Common myeloid progenitor, CD34-positive (primary cell): ENCODE results near the gene RPS27.

Source experiments
- CTCF ChIA-PET: fragments of 350-600 bp; sonication (Branson Sonifier 250); formaldehyde crosslinking; loops from one replicate; lab custom pipeline; 2021; ENCODE audit warnings: antibody characterized with exemption; lab: Charles Lee
- POLR2A ChIA-PET: fragments of 350-600 bp; sonication (Branson Sonifier 250); formaldehyde crosslinking; loops from one replicate; lab custom pipeline; 2021; ENCODE audit warnings: antibody characterized with exemption; lab: Charles Lee
- DNase-seq, 3 donors: peaks; one replicate each; pipeline versions ENCODE4 v3.0.0 to v3.0.0-alpha.2; 2013
- H3K27ac ChIP-seq, 2 experiments: 1 replicate in 1 of 2; 2 replicates in 1 of 2; pipeline ENCODE4 v1.7.0; 2013; ENCODE audit warnings: inconsistent platforms in 2 of 2, low read length in 2 of 2, mild to moderate bottlenecking in 2 of 2, low read depth in 1 of 2, moderate library complexity in 1 of 2; ENCODE audit not compliant: severe bottlenecking in 2 of 2, insufficient read depth in 1 of 2, poor library complexity in 1 of 2
- H3K27me3 ChIP-seq, 5 experiments: replicated peaks in 2 of 5; 1 replicate in 3 of 5; 2 replicates in 2 of 5; pipeline versions ENCODE4 v1.6.1 to v1.7.0; 2013; ENCODE audit warnings: low read length in 4 of 5, mild to moderate bottlenecking in 2 of 5, moderate library complexity in 2 of 5, inconsistent platforms in 1 of 5; ENCODE audit not compliant: insufficient read depth in 5 of 5, control insufficient read depth in 4 of 5
- H3K36me3 ChIP-seq, 4 experiments: 1 replicate in 2 of 4; 2 replicates in 2 of 4; pipeline versions ENCODE4 v1.6.1 to v1.7.0; 2013; ENCODE audit warnings: low read length in 3 of 4, control low read depth in 1 of 4, mild to moderate bottlenecking in 1 of 4; ENCODE audit not compliant: control insufficient read depth in 4 of 4, insufficient read depth in 4 of 4
- H3K4me1 ChIP-seq, 4 experiments: 1 replicate in 3 of 4; 2 replicates in 1 of 4; pipeline versions ENCODE4 v1.6.1 to v1.7.1; 2013; ENCODE audit warnings: low read length in 3 of 4, mild to moderate bottlenecking in 3 of 4, control low read depth in 1 of 4, inconsistent platforms in 1 of 4, moderate library complexity in 1 of 4; ENCODE audit not compliant: control insufficient read depth in 4 of 4, insufficient read depth in 4 of 4; ENCODE audit errors: control extremely low read depth in 1 of 4
- H3K4me3 ChIP-seq, 7 experiments: 1 replicate in 4 of 7; 2 replicates in 3 of 7; pipeline versions ENCODE4 v1.5.1 to v1.7.0; 2013; ENCODE audit warnings: mild to moderate bottlenecking in 7 of 7, low read length in 6 of 7, moderate library complexity in 6 of 7, inconsistent platforms in 2 of 7, low read depth in 2 of 7, control low read depth in 1 of 7; ENCODE audit not compliant: insufficient read depth in 4 of 7, control insufficient read depth in 1 of 7; ENCODE audit errors: extremely low read depth in 1 of 7
- H3K9me3 ChIP-seq, 5 experiments: 1 replicate in 4 of 5; 2 replicates in 1 of 5; pipeline versions ENCODE4 v1.6.1 to v1.7.1; 2013; ENCODE audit warnings: low read length in 4 of 5, mild to moderate bottlenecking in 2 of 5, inconsistent platforms in 1 of 5, low read depth in 1 of 5, moderate library complexity in 1 of 5; ENCODE audit not compliant: control insufficient read depth in 4 of 5, insufficient read depth in 2 of 5; ENCODE audit errors: control extremely low read depth in 1 of 5
- WGBS: methylation state at CpG from one replicate; pipeline ENCODE4 v1.1.5; 2013; ENCODE audit not compliant: insufficient coverage; 5-methylcytosine and 5-hydroxymethylcytosine counted together

Gene RPS27

GRCh38 chr1:153954826-153955225 is 35.7 kb upstream of the RPS27 start:
- POLR2A ChIA-PET, result no interaction called here
- no peak overlapping the region for H3K27ac ChIP-seq
- DNase-seq, result no peak
- no peaks in the 10 kb centered on the region for H3K9me3 ChIP-seq
- peaks cover 12 to 39% (median 30%) of the 10 kb centered on the region in 4 experiments for H3K4me1 ChIP-seq
- H3K27me3 ChIP-seq, result no peaks in the 10 kb centered on the region
- H3K36me3 ChIP-seq, result peaks cover 14 to 56% (median 43%) of the 10 kb centered on the region in 4 experiments
- CTCF ChIA-PET, result interaction anchor here (1.4 to 6.2 kb wide), 2 partner anchors 9 to 30 kb away, joined by 3 to 52 read pairs; partner anchors contain the start of gene DENND4B
- WGBS, result 95% methylated on average over 8 of the region's 10 CpGs
- no peak overlapping the region for H3K4me3 ChIP-seq

- no peaks in the 10 kb centered on the region for H3K27me3 ChIP-seq
- WGBS, result no CpG with 5 or more reads among the region's 6 CpGs
- peak overlapping the region; percentile 86 to 97 (median 94) for H3K4me3 ChIP-seq
- CTCF ChIA-PET, result interaction anchor here (1.0 to 6.2 kb wide), 5 partner anchors 10 to 41 kb away, joined by 3 to 52 read pairs (median 9); partner anchors contain the start of genes CREB3L4 and DENND4B
- peaks cover 20 to 54% (median 40%) of the 10 kb centered on the region in 4 experiments for H3K4me1 ChIP-seq
- H3K36me3 ChIP-seq, result peaks cover 4 to 53% (median 38%) of the 10 kb centered on the region in 4 experiments
- peak overlapping the region; percentile 83 to 90 for H3K27ac ChIP-seq
- POLR2A ChIA-PET, result interaction anchor here (0.6 to 1.9 kb wide), 8 partner anchors 10 to 157 kb away, joined by 3 to 7 read pairs (median 4); partner anchors contain the start of genes CREB3L4 and RPS27
- no peak for DNase-seq
- H3K9me3 ChIP-seq, result no peaks in the 10 kb centered on the region
These were observed 33.4 kb upstream of the RPS27 start for GRCh38 chr1:153956997-153957715.

GRCh38 chr1:153957744-153958110 is 32.8 kb upstream of the RPS27 start:
- Histone ChIP-seq H3K4me1 (peaks cover 20 to 59% (median 46%) of the 10 kb centered on the region in 4 experiments), H3K36me3 (peaks cover 0 to 49% (median 33%) of the 10 kb centered on the region in 4 experiments), H3K4me3 (peak overlapping the region; percentile 86 to 97 (median 94)), H3K27me3 (no peaks in the 10 kb centered on the region), H3K9me3 (no peaks in the 10 kb centered on the region), H3K27ac (peak overlapping the region; percentile 83 to 90)
- DNase-seq, result peak in 2 of 3 donors; percentile 57 to 61
- 0% methylated on average over 9 of the region's 13 CpGs for whole genome bisulfite sequencing
- CTCF ChIA-PET, result interaction anchor here (1.6 to 6.2 kb wide), 3 partner anchors 9 to 41 kb away, joined by 4 to 52 read pairs (median 18); partner anchors contain the start of genes CREB3L4 and DENND4B
- POLR2A ChIA-PET, result interaction anchor here (0.6 to 1.9 kb wide), 4 partner anchors 9 to 13 kb away, joined by 3 to 7 read pairs (median 4); partner anchors contain the start of gene CREB3L4

- under 1% methylated on average over 73 of the region's 75 CpGs for WGBS
- Histone ChIP-seq H3K27me3 (no peaks in the 10 kb centered on the region), H3K4me3 (peak within 1 kb of the TSS; percentile 86 to 97 (median 94)), H3K9me3 (no peaks in the 10 kb centered on the region), H3K36me3 (peaks cover 0 to 45% (median 31%) of the 10 kb centered on the region in 4 experiments), H3K4me1 (peaks cover 20 to 63% (median 51%) of the 10 kb centered on the region in 4 experiments), H3K27ac (peak within 1 kb of the TSS; percentile 83 to 90)
- ChIA-PET CTCF (interaction anchor here (1.1 to 6.2 kb wide), 4 partner anchors 9 to 42 kb away, joined by 4 to 52 read pairs (median 5); partner anchors contain the start of genes CREB3L4, DENND4B and JTB), POLR2A (interaction anchor here (0.5 to 1.9 kb wide), 5 partner anchors 9 to 51 kb away, joined by 3 to 7 read pairs (median 4); partner anchors contain the start of genes CREB3L4 and RPS27)
- peak; percentile 97 to 99 (median 98) for DNase-seq
These were observed 32.2 kb upstream of the RPS27 start, which contains the start of gene CRTC2 for GRCh38 chr1:153958111-153958960. Gene CRTC2, minus strand, starts transcription at chr1:153958612. Its CDS starts 115 bp downstream, at chr1:153958497.

- no peaks in the 10 kb centered on the region for H3K27me3 ChIP-seq
- peaks cover 20 to 67% (median 54%) of the 10 kb centered on the region in 4 experiments for H3K4me1 ChIP-seq
- 80% methylated on average over 1 of the region's 4 CpGs for WGBS
- H3K4me3 ChIP-seq, result peak overlapping the region in 4 of 7 experiments; percentile 87 to 97 (median 96)
- H3K27ac ChIP-seq, result peak overlapping the region; percentile 83 to 90
- CTCF ChIA-PET, result interaction anchor here (1.1 to 6.2 kb wide), 3 partner anchors 8 to 19 kb away, joined by 4 to 52 read pairs (median 6); partner anchors contain the start of genes CREB3L4, DENND4B and JTB
- DNase-seq, result no peak
- POLR2A ChIA-PET, result interaction anchor here (0.7 to 1.9 kb wide), 3 partner anchors 8 to 32 kb away, joined by 3 to 7 read pairs (median 4); partner anchors contain the start of genes CREB3L4 and RPS27
- H3K9me3 ChIP-seq, result no peaks in the 10 kb centered on the region
- peaks cover 0 to 39% (median 28%) of the 10 kb centered on the region in 4 experiments for H3K36me3 ChIP-seq
These were observed 31.7 kb upstream of the RPS27 start for GRCh38 chr1:153958961-153959260.

GRCh38 chr1:153959454-153959853 is 31.1 kb upstream of the RPS27 start:
- WGBS, result 100% methylated on average over 1 of the region's 3 CpGs

More at GRCh38 chr1:153959454-153959853, 31.1 kb upstream of the RPS27 start:
- Histone ChIP-seq H3K4me1 (peaks cover 20 to 72% (median 59%) of the 10 kb centered on the region in 4 experiments), H3K4me3 (no peak overlapping the region), H3K36me3 (peaks cover 0 to 35% (median 23%) of the 10 kb centered on the region in 4 experiments), H3K27me3 (no peaks in the 10 kb centered on the region), H3K9me3 (no peaks in the 10 kb centered on the region), H3K27ac (peak overlapping the region in 1 of 2 experiments; percentile 90)
- ChIA-PET CTCF (interaction anchor here (1.2 to 6.2 kb wide), 2 partner anchors 13 to 18 kb away, joined by 4 to 52 read pairs; partner anchors contain the start of genes DENND4B and JTB), POLR2A (interaction anchor here (1.4 to 1.6 kb wide), 2 partner anchors 28 to 31 kb away, joined by 3 to 4 read pairs; partner anchors contain the start of gene RPS27)
- DNase-seq, result no peak
